ES-I3 (cell line): ENCODE results near the gene FKBP5.
"Not testable (repeated sequence)": the region's sequence is repeated elsewhere in the genome, so short reads cannot be mapped to it uniquely, and the experiment has no call there.

Experiments used
- H3K36me3 ChIP-seq: 2 replicates; pipeline ENCODE4 v1.6.1; 2013; ENCODE audit warnings: mild to moderate bottlenecking, low read length, control low read depth, moderate library complexity; ENCODE audit not compliant: insufficient read depth
- H3K4me1 ChIP-seq: 2 replicates; pipeline ENCODE4 v1.6.1; 2013; ENCODE audit warnings: mild to moderate bottlenecking, control low read depth, low read length; ENCODE audit not compliant: insufficient read depth
- H3K9ac ChIP-seq: 2 replicates; pipeline ENCODE4 v1.6.1; 2013; ENCODE audit warnings: low read depth, mild to moderate bottlenecking, low read length, moderate library complexity
- H3K9me3 ChIP-seq: 2 replicates; pipeline ENCODE4 v1.6.1; 2013; ENCODE audit warnings: mild to moderate bottlenecking, low read length, moderate library complexity; ENCODE audit not compliant: control insufficient read depth, insufficient read depth

FKBP5 gene

GRCh38 chr6:35570885-35571330 is 117.8 kb downstream of the FKBP5 start:
- not testable (repeated sequence) for H3K36me3 ChIP-seq, H3K9ac ChIP-seq, H3K9me3 ChIP-seq, H3K4me1 ChIP-seq

GRCh38 chr6:35569011-35569461 is 119.7 kb downstream of the FKBP5 start:
- Histone ChIP-seq H3K9ac (no peak overlapping the region), H3K36me3 (peaks cover 3% of the 10 kb centered on the region; the same call in 1 of the 2 replicates), H3K4me1 (no peaks in the 10 kb centered on the region), H3K9me3 (peaks cover 7% of the 10 kb centered on the region)

GRCh38 chr6:35566794-35567193 is 121.9 kb downstream of the FKBP5 start:
- Histone ChIP-seq H3K4me1 (no peaks in the 10 kb centered on the region), H3K9ac (no peak overlapping the region), H3K9me3 (peaks cover 7% of the 10 kb centered on the region), H3K36me3 (no peaks in the 10 kb centered on the region)

- H3K36me3 ChIP-seq = no peaks in the 10 kb centered on the region
- H3K9me3 ChIP-seq = peaks cover 7% of the 10 kb centered on the region
- no peaks in the 10 kb centered on the region for H3K4me1 ChIP-seq
- H3K9ac ChIP-seq = no peak overlapping the region
Observed at GRCh38 chr6:35564733-35565132, 124.0 kb downstream of the FKBP5 start.

- H3K9me3 ChIP-seq = peaks cover 7% of the 10 kb centered on the region
- no peaks in the 10 kb centered on the region for H3K36me3 ChIP-seq
- H3K4me1 ChIP-seq = no peaks in the 10 kb centered on the region
- H3K9ac ChIP-seq = no peak overlapping the region
Observed at GRCh38 chr6:35562060-35562459, 126.7 kb downstream of the FKBP5 start.

- H3K4me1 ChIP-seq = no peaks in the 10 kb centered on the region
Observed at GRCh38 chr6:35561113-35561512, 127.6 kb downstream of the FKBP5 start.

GRCh38 chr6:35558571-35558970 is 130.1 kb downstream of the FKBP5 start:
- Histone ChIP-seq H3K9me3 (no peaks in the 10 kb centered on the region), H3K4me1 (no peaks in the 10 kb centered on the region), H3K9ac (no peak overlapping the region), H3K36me3 (no peaks in the 10 kb centered on the region)

More at GRCh38 chr6:35561113-35561512, 127.6 kb downstream of the FKBP5 start:
- Histone ChIP-seq H3K36me3 (no peaks in the 10 kb centered on the region), H3K9ac (no peak overlapping the region), H3K9me3 (peaks cover under 1% of the 10 kb centered on the region; the same call in 1 of the 2 replicates)

GRCh38 chr6:35557239-35557638 is 131.5 kb downstream of the FKBP5 start:
- H3K9ac ChIP-seq = no peak overlapping the region
- no peaks in the 10 kb centered on the region for H3K4me1 ChIP-seq
- H3K9me3 ChIP-seq = no peaks in the 10 kb centered on the region
- no peaks in the 10 kb centered on the region for H3K36me3 ChIP-seq

GRCh38 chr6:35554811-35555210 is 133.9 kb downstream of the FKBP5 start:
- Histone ChIP-seq H3K36me3 (no peaks in the 10 kb centered on the region; the same call in 1 of the 2 replicates), H3K9ac (no peak overlapping the region), H3K9me3 (no peaks in the 10 kb centered on the region), H3K4me1 (no peaks in the 10 kb centered on the region)

GRCh38 chr6:35553315-35553714 is 135.4 kb downstream of the FKBP5 start:
- Histone ChIP-seq H3K36me3 (no peaks in the 10 kb centered on the region; the same call in 1 of the 2 replicates), H3K4me1 (no peaks in the 10 kb centered on the region), H3K9ac (no peak overlapping the region), H3K9me3 (no peaks in the 10 kb centered on the region)

GRCh38 chr6:35552285-35552917 is 136.3 kb downstream of the FKBP5 start:
- Histone ChIP-seq H3K9me3 (no peaks in the 10 kb centered on the region), H3K9ac (no peak overlapping the region), H3K4me1 (no peaks in the 10 kb centered on the region), H3K36me3 (no peaks in the 10 kb centered on the region; the same call in 1 of the 2 replicates)

- H3K9me3 ChIP-seq = no peaks in the 10 kb centered on the region
- no peak overlapping the region for H3K9ac ChIP-seq
- H3K4me1 ChIP-seq = no peaks in the 10 kb centered on the region
- H3K36me3 ChIP-seq = no peaks in the 10 kb centered on the region; the same call in 1 of the 2 replicates
Observed at GRCh38 chr6:35550437-35550836, 138.3 kb downstream of the FKBP5 start.

GRCh38 chr6:35547676-35548075 is 141.0 kb downstream of the FKBP5 start:
- no peaks in the 10 kb centered on the region; the same call in 1 of the 2 replicates for H3K36me3 ChIP-seq
- H3K4me1 ChIP-seq = 0 out of 2 replicates have a peak, but pooled peaks cover 6% of the 10 kb centered on the region
- H3K9ac ChIP-seq = no peak overlapping the region
- H3K9me3 ChIP-seq = no peaks in the 10 kb centered on the region

- no peaks in the 10 kb centered on the region for H3K36me3 ChIP-seq
- H3K4me1 ChIP-seq = 0 out of 2 replicates have a peak, but pooled peaks cover 6% of the 10 kb centered on the region
- no peak overlapping the region for H3K9ac ChIP-seq
- H3K9me3 ChIP-seq = no peaks in the 10 kb centered on the region
Observed at GRCh38 chr6:35544769-35545361, 143.8 kb downstream of the FKBP5 start.
